ENCODE data around the gene STIM1. TPM values are rescaled to one million over a fixed set of nuclear protein-coding genes. Genes with fewer than 3 reads are reported as not detected.
"Not testable (repeated sequence)": the region's sequence is repeated elsewhere in the genome, so short reads cannot be mapped to it uniquely, and the experiment has no call there.

Gene STIM1
- 12.3 TPM for total RNA-seq

GRCh38 chr11:3854977-3855807 lies at the start of gene STIM1:
Gene STIM1 (plus strand): TSS chr11:3855664. CDS start chr11:3856271, 607 bp downstream.
- peak; percentile 92 for DNase-seq

- DNase-seq, result no peak
Observed at GRCh38 chr11:3807909-3808860, 47.3 kb upstream of the STIM1 start, which contains the start of gene PGAP2. Gene PGAP2 (plus strand): TSS chr11:3808560. CDS start chr11:3811260, 2,700 bp downstream.

- no peak for DNase-seq
Observed at GRCh38 chr11:3808861-3809623, 46.4 kb upstream of the STIM1 start.

GRCh38 chr11:3809624-3809928 lies 45.9 kb upstream of the STIM1 start:
- DNase-seq, result no peak

GRCh38 chr11:3810446-3810845 lies 45.0 kb upstream of the STIM1 start:
- no peak for DNase-seq

- no peak for DNase-seq
Observed at GRCh38 chr11:3810951-3811350, 44.5 kb upstream of the STIM1 start.

GRCh38 chr11:3814832-3815231 lies 40.6 kb upstream of the STIM1 start:
- DNase-seq, result not testable (repeated sequence)

GRCh38 chr11:3815845-3816244 lies 39.6 kb upstream of the STIM1 start:
- DNase-seq, result no peak

GRCh38 chr11:3816673-3817072 lies 38.8 kb upstream of the STIM1 start:
- DNase-seq, result no peak

- DNase-seq, result no peak
Observed at GRCh38 chr11:3817181-3817800, 38.2 kb upstream of the STIM1 start.

- no peak for DNase-seq
Observed at GRCh38 chr11:3820971-3821370, 34.5 kb upstream of the STIM1 start.

GRCh38 chr11:3822312-3822711 lies 33.2 kb upstream of the STIM1 start:
- no peak for DNase-seq

GRCh38 chr11:3823303-3823702 lies 32.2 kb upstream of the STIM1 start:
- DNase-seq, result no peak

GRCh38 chr11:3823762-3824506 lies 31.5 kb upstream of the STIM1 start:
- no peak for DNase-seq

- DNase-seq, result no peak
Observed at GRCh38 chr11:3824714-3825472, 30.6 kb upstream of the STIM1 start.

- no peak for DNase-seq
Observed at GRCh38 chr11:3825473-3826154, 29.9 kb upstream of the STIM1 start.

GRCh38 chr11:3826721-3827120 lies 28.7 kb upstream of the STIM1 start:
- DNase-seq, result peak; percentile 64

GRCh38 chr11:3827434-3828186 lies 27.9 kb upstream of the STIM1 start:
- DNase-seq, result no peak

GRCh38 chr11:3830088-3830487 lies 25.4 kb upstream of the STIM1 start:
- no peak for DNase-seq

Measured in occipital lobe (tissue), 2 donors.